Psoas muscle (tissue), 8 donors: ENCODE results near the gene ERC2. TPM values are rescaled to one million over a fixed set of nuclear protein-coding genes. Genes with fewer than 3 reads are reported as not detected.

ENCODE experiments used
- ATAC-seq, 4 donors: fragments of 200-7000 bp; cut with Tn5 transposase; one replicate each; pipeline ENCODE4 v1.9.1; 2020; ENCODE audit warnings: moderate library complexity in 3 of 4, mild to moderate bottlenecking in 2 of 4
- DNase-seq, 2 donors: peaks; one replicate each; pipeline ENCODE4 v3.0.0-alpha.2; 2020
- H3K27ac ChIP-seq: fragments of 200-600 bp; one replicate; pipeline ENCODE4 v1.8.0; 2022
- H3K27me3 ChIP-seq, 3 donors: fragments of 200-600 bp in 1 of 3; one replicate each; pipeline versions ENCODE4 v1.6.1 to v1.8.0; 2013 to 2022; ENCODE audit warnings: low read length in 2 of 3, mild to moderate bottlenecking in 2 of 3, moderate library complexity in 1 of 3; ENCODE audit not compliant: insufficient read depth in 3 of 3
- H3K36me3 ChIP-seq, 2 donors: fragments of 200-600 bp in 1 of 2; one replicate each; pipeline versions ENCODE4 v1.6.1 to v1.8.0; 2013 to 2022; ENCODE audit warnings: low read depth in 1 of 2, mild to moderate bottlenecking in 1 of 2, moderate library complexity in 1 of 2; ENCODE audit not compliant: insufficient read depth in 1 of 2
- H3K4me1 ChIP-seq: fragments of 200-600 bp; one replicate; pipeline ENCODE4 v1.8.0; 2022
- H3K4me3 ChIP-seq: fragments of 200-600 bp; one replicate; pipeline ENCODE4 v1.8.0; 2022; ENCODE audit warnings: mild to moderate bottlenecking
- H3K9me3 ChIP-seq: fragments of 200-600 bp; one replicate; pipeline ENCODE4 v1.8.0; 2022
- CTCF ChIP-seq: fragments of 200-600 bp; IDR thresholded peaks from one replicate; pipeline ENCODE4 v1.8.0; 2022; ENCODE audit warnings: antibody characterized with exemption
- WGBS, 3 donors: extraction: QIAGEN DNeasy Blood & Tissue Kit; methylation state at CpG; one replicate each; pipeline versions ENCODE4 v1.1.6 to v1.1.7; 2013; 5-methylcytosine and 5-hydroxymethylcytosine counted together
- intact Hi-C, 2 donors: fragments of 100-400 bp; cut with DNase I; formaldehyde crosslinking; loops; one replicate each; pipeline versions ENCODE4 v1.11.0 to v1.14.2; 2022
- polyA plus RNA-seq, 3 donors: library from polyadenylated mRNA; stranded (reverse); fragments of 200-250 nt; gene quantifications; one replicate each; pipeline ENCODE4 v1.2.3, GENCODE V29; 2013
- total RNA-seq, 4 donors: library from RNA; stranded (reverse); fragmentation: NEBNext Ultra II Directional in 2 of 4; extraction: Animal tissue kit (Norgen Biotek cat#: 25700) in 2 of 4; gene quantifications; one replicate each; pipeline versions ENCODE4 v1.2.1 to v1.2.4, GENCODE V29; 2021 to 2023
- donor health status: healthy with polysubstance abuse.
- donor health status: DM: no; HTN: no; CAD: no; lungs with moderate emphysema.
- donor health status: Bipolar disorder and iron deficiency.
- donor health status: healthy.
- donor health status: DM: yes; HTN: yes; CAD: no.
- donor health status: DM: no; HTN: no; CAD: no.
- donor health status: DM: no; HTN: no; CAD: no.
- donor health status: DM: yes; HTN: yes; CAD: no.

Gene ERC2
- total and polyA plus RNA-seq, 7 donors = 0.04 to 0.15 TPM; not detected in 5

- no peak for TF ChIP-seq CTCF
- intact Hi-C loops = no loop called here
- H3K36me3 ChIP-seq = no peaks in the 10 kb centered on the region
- H3K4me3 ChIP-seq = no peak overlapping the region
- H3K9me3 ChIP-seq = no peaks in the 10 kb centered on the region
- H3K27me3 ChIP-seq = no peaks in the 10 kb centered on the region
- no peak for ATAC-seq
- no peak for DNase-seq
- H3K4me1 ChIP-seq = no peaks in the 10 kb centered on the region
- WGBS, 3 donors = 41 to 72% (median 69%) methylated on average over 1 to 2 of the region's 2 CpGs
- H3K27ac ChIP-seq = no peak overlapping the region
These were observed 577.2 kb downstream of the ERC2 start for GRCh38 chr3:55891106-55891505.

GRCh38 chr3:55888282-55888885 lies 579.9 kb downstream of the ERC2 start:
- WGBS, 3 donors = 67 to 73% (median 67%) methylated on average over 7 of the region's 7 CpGs
- no peak overlapping the region for H3K4me3 ChIP-seq
- DNase-seq = no peak
- ATAC-seq = no peak
- H3K27ac ChIP-seq = no peak overlapping the region
- no peaks in the 10 kb centered on the region for H3K27me3 ChIP-seq
- no peaks in the 10 kb centered on the region for H3K36me3 ChIP-seq
- no peaks in the 10 kb centered on the region for H3K4me1 ChIP-seq
- intact Hi-C loops = no loop called here
- H3K9me3 ChIP-seq = no peaks in the 10 kb centered on the region
- no peak for TF ChIP-seq CTCF

- TF ChIP-seq CTCF = no peak
- DNase-seq (no peak), ATAC-seq (no peak)
- H3K27me3 ChIP-seq = no peaks in the 10 kb centered on the region
- no peaks in the 10 kb centered on the region for H3K4me1 ChIP-seq
- 36 to 45% (median 38%) methylated on average over 1 of the region's 1 CpG for whole genome bisulfite sequencing, 3 donors
- no peak overlapping the region for H3K4me3 ChIP-seq
- no peaks in the 10 kb centered on the region for H3K9me3 ChIP-seq
- H3K36me3 ChIP-seq = no peaks in the 10 kb centered on the region
- intact Hi-C loops = no loop called here
- H3K27ac ChIP-seq = no peak overlapping the region
These were observed 582.5 kb downstream of the ERC2 start for GRCh38 chr3:55885721-55886120.

- ATAC-seq (no peak), DNase-seq (no peak)
- intact Hi-C loops = no loop called here
- Histone ChIP-seq H3K27me3 (no peaks in the 10 kb centered on the region), H3K4me3 (no peak overlapping the region), H3K4me1 (no peaks in the 10 kb centered on the region), H3K27ac (no peak overlapping the region), H3K9me3 (no peaks in the 10 kb centered on the region), H3K36me3 (no peaks in the 10 kb centered on the region)
- WGBS, 3 donors = 26 to 80% (median 70%) methylated on average over 2 of the region's 2 CpGs
- no peak for TF ChIP-seq CTCF
These were observed 583.6 kb downstream of the ERC2 start for GRCh38 chr3:55884491-55885285.
